GM21723 (cell line): Measurements from ENCODE around the gene RELL1.

ENCODE experiments used
- ATAC-seq: cut with Tn5 transposase; IDR thresholded peaks from one replicate; pipeline ENCODE4 v1.9.1; 2021; ENCODE audit warnings: mild to moderate bottlenecking, moderate library complexity; ENCODE audit not compliant: unreplicated experiment

Gene RELL1

DNA sequence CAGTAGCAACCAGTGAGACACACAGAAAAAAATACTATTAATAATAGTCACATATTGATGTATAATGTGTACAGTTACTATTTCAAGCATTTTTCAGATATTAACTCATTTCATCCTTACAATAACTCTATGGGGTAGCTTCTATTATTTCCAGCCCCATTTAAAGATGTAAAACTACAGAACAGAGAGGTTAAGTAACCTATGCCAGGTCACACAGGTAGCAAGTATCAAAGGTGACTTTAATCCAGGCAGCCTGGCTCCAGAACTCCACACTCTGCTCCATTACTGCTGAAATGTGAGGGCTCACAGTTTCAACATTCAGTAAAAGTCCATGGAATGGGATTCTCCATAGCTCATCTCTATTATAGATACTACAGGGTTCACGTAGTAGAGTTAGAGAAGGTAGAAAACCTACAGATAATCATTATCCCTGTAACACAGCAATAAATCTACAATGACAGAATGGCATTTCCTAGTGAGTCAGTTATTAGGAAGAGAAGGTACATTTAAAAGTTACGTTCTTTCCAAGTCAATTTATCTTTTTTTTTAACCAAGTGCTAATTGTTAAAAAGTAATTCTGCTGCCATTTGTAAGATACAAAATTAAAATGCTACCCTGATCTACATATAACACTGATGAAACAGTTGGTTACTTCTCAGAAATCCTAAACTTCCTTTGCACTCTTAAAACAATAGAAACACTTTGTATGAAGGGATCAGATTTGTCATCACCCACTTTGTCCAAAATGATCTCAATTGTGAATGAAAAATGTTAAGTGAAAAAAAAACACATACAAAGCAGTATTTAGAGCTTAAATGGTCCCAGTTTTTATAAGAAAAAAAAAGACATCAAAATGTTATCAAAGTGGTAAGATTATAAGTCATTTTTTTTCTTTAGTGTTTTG is 18.7 kb downstream of the RELL1 start:
- ATAC-seq = no peak

DNA sequence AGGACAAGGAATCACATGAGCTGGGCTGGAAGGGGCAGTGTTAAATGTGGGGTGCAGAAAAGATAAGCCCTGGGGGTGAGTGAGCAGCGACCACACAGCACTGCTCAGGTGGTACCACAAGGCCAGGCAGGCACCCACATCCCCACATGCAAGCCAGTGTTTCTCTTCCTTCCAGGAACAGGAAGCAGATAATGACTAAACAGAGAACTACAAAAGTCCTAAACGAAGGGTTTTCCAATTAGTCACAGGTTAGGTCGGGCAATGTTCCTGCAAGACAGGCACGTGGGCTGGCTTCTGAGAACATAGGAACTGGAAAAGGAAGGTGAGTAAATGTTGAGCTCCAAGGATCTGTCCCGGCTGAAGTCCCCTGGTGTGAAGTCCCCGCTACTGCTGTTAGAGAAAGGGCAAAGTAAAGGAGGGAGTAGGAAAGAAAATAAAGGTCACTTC is 19.5 kb downstream of the RELL1 start:
- ATAC-seq = no peak

DNA sequence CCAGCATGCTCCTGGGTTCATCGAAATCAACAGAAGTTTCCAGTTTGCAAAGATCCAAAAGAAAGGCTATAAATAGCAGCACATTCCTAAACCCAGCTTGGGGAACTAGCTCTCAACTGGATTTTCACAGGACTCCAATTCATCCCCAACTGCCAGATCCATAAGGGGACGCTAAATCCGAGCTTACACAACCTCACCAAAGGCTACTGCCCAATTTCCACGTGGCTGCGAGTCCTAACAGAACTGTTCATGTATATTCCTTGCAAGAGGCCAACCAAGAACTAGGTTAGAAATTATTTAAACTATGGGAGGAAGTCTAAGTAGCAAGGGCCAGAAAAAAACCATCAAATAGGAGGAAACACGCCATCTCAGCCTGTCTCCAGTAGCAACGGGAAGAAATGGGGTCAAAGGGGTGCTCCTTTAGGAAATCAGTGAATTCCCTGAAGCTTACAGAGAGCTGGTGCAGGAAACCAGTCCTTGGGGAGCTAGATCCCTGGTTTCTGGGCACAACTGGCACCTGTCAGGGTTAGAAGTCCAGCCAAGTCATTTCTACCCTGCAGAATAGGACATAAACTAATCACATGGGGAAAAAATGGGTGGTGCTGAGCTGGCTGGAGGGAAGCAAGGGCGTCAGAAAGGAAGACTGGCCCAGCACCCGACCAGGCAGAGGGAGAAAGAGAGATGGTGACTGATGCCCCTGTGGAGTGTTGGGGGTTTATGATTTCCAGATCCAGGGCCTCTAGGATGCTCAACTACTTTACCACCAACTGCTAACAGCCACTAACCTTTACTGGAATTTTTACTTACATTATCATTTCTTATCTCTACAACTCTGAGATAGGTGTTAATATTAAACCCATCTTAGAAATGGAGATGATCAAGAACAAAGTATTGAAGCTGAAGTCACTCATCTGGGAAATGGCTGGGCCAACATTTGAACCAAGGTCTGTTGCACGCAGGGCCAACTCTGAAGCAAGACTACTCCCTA is 20.5 kb downstream of the RELL1 start:
- no peak for ATAC-seq

DNA sequence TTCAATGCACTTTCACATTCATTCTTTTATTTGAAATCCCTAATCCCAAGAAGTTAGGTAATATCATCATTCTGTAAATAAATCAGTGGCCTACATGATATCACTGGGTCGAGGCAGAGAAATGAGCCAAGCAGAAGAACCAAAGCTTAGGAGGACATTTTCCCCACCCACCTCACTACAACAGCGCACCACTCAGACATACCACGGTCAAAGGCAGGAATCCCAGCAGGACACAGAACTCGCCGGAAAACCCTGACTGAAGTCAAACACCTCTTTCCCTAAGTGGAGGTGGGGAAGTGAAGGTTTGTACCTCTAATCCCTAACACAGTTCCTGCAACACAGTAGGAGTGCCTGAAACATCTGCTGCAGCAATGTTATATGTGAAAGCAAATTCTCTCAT is 21.5 kb downstream of the RELL1 start:
- no peak for ATAC-seq

DNA sequence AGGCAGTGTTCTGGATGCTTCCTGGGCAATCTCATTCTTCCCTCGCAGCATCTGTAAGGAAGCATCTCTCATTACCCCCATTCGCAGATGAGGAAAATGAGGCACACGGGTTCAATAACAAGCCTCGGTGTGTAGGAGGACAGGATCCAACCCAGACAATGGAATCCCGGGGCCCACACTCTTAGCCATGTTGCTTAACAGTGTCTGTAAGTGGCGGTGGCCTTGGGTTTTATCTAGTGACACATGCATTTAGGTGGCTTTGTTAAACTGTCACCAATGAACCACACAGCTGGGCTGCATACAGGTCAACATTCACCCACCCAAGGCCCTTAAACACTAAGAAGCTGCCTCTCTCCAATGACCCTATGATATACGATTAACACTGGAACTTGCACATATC is 22.6 kb downstream of the RELL1 start:
- ATAC-seq = no peak

DNA sequence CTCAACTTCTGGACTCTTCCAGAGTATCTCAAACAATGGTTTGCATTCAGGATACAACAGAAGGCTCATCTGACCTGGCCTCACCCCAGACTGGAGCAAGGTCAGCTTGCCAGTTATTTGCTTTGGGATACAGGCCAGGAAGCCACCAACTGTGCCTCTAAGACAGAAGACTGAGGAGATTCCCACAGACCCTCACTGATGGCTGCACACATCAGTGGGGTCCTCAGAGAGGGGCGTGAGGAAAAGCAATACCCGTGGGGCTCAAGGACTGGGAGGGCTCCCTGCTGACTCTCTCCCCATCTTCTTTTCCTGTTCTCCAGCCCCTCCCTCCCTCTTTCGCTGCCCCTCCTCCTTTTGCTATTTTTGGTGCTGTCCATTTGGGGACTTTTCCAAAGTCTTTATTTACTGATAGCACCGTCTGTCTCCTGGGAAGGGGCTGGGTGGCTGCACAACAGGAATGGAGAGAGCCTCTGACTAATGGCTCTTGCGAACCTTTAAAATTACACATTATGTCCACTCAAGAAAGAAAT is 23.2 kb downstream of the RELL1 start:
- no peak for ATAC-seq

DNA sequence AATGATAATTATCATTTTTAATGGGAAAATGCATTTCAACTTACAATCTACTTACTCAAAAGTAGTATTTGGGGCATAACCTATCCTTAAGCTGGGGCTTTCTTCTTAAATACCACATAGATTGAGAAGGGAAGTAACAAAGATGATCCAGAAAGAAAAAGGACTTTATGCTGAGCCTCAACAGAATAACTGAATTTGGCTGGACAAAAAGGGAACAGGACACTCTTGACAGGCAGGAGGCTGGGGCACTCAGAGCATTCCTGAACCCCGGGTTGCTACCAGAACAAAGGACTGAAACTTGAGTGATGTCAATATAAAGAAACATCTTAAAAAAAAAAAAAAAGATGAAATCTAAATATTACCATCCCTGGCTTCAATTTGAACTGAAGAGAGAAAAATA is 23.9 kb downstream of the RELL1 start:
- ATAC-seq = no peak

DNA sequence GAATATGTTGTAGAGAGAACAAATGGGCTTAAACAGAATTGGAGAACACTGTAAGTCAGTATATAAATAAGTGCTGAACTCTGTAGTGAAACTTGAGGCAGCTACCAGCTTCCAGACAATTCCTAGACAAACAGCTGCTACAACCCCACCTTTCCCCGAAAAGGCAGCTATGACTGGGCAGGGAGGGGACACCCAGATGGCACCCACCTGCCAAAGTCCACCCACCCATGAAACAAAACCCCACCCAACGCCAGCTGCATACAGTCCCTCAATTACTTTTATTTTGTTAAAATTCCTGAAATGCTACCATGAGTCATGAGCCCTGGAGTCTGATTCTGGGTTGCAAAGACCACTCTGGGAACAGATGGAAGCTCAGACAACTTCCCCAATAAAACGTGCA is 24.4 kb downstream of the RELL1 start:
- no peak for ATAC-seq

DNA sequence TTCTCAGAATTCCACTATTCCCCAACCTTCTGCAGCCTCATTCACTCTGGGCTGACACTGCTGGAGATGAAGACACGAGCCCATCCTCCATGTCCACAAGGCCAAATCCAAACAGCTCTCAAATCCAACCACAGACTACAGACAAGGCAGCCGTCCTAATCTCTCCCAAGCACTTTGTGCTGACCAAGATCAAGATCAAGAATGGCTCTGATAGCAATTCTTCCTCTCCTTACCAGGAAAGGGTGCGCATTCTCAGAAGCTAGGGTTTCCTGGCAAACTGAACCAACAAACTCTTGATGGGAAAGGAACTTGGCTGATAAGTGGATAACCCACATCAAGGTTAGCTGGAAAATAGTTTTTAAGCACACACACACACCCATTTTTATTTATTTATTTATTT is 26.5 kb downstream of the RELL1 start:
- no peak for ATAC-seq

DNA sequence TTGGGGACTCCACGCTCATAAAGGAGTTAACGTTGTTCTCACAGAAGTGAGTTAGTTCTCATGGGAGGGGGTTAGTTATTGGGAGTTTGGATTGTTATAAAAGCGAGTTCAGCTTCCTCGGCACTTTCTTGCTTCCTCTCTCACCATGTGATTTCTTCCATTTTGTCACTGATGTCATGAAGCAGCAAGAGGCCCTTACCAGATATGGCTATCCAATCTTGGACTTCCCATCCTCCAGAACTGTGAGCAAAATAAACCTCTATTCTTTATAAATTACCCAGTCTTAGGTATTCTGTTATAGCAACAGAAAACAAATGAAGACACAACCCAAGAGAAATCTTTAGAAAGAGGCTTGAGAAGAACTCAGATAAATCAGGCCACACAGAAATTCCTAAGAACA is 29.5 kb downstream of the RELL1 start:
- ATAC-seq = no peak

DNA sequence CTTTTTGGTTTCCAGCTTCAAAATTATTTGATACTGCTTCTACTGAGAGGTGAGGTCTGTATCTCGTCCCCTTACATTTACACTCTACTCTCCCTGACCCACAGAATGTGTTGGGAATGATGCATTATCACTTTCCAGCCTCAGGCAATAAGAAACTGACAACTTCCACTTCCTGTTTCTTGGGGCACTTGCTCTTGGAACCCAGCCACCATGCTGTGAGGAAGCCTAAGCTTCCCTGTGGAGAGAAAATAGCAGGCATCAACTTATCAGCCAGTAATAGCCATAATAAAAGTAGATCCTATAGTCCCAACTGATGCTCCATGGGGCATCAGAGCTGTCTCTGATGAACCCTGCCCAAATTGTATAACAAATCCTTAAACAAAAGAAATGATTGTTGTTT is 32.6 kb downstream of the RELL1 start:
- ATAC-seq = no peak

DNA sequence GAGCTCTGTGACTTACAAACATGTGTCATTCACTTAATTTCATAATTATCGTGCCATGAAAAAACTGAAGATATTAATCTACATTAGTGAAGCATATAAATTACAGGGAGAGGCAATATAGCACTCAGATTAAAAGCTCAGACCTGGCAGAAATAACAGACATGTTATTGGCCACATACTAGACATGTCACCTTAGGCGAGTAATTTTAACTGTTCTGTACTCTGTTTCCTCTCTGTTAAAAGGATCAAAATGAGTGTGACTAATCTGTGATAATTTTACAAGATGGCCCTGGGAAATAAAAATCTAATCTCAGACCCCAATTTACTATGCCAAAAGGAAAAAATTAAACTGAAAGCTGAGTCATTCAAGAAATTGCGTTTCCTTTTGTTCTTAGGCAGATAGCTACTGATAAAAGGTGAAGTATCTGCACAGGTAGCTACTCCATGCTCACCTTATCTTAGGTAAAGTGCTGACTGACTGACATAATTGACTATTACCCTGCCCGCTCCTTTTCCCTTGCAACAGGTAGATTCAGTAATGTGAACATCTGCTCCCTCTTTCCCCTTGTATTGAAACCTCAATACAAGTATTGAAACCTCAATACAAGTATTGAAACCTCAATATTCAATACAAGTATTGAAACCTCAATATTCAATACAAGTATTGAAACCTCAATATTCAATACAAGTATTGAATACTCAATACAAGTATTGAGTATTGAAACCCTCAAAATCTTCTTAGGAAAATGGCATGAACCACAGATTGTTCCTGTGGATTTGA is 33.2 kb downstream of the RELL1 start:
- ATAC-seq = no peak

DNA sequence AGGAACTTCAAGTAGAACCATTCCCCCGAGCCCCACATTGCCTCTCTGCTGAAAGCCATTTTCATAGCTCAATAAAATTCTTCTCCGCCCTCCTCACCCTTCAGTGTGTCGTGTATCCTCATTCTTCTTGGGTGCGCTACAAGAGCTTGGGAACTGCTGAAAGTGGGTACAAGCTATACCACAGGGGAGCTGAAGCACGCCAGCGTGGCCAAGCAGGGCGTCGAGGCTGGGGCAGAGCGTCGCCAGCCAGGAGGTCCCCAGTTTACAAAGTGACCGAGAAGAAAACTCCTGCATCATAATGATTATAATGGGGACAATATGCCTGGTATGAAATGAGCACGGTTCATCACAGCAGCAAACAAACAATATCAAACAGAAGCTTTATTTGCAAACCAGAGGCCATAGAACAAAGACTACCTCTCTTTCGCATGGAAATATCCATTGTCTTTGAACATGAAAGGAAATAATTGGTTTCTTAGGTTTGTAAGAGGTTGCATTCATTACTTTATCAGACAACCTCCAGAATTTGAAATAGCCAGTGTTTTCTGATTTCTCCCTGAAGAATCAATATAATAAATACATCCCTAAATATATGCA is 34.3 kb downstream of the RELL1 start:
- no peak for ATAC-seq

DNA sequence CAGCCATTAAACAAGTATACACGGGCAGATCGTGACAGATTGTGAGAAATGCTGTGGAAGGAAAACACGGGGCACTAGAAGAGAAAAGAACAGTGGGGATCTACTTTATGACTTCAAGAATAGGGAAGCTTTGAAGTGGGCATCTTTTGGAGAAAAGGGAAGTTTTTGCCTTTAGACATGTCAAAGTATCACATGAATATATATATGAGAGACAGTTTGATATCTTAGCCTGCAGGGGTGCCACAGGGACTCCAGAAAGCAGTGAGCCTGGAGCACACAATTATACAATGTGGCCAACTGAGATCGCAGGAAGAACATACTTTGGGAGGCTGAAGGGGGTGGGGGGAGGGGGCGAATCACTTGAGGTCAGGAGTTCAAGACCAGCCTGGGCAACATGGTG is 35.7 kb downstream of the RELL1 start:
- no peak for ATAC-seq

DNA sequence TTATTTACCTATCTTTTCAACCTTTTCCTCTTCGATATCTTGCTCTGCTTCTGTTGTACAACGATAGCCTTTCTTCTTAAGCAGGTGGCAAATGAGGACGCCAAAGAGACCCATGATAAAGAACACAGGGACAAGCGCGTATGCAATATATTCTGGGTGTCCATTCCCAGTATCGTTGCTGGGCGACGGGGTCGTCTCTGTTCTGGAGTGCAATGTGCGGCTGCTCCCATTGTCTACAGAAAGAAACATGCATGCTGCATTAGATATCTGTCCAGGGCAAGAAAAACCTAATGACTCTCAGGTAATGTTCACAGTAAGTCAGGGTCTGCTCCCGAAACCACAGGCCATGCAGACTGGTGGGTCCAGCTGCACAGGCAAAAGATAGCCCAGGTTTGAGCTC is 36.9 kb downstream of the RELL1 start:
- ATAC-seq = no peak

DNA sequence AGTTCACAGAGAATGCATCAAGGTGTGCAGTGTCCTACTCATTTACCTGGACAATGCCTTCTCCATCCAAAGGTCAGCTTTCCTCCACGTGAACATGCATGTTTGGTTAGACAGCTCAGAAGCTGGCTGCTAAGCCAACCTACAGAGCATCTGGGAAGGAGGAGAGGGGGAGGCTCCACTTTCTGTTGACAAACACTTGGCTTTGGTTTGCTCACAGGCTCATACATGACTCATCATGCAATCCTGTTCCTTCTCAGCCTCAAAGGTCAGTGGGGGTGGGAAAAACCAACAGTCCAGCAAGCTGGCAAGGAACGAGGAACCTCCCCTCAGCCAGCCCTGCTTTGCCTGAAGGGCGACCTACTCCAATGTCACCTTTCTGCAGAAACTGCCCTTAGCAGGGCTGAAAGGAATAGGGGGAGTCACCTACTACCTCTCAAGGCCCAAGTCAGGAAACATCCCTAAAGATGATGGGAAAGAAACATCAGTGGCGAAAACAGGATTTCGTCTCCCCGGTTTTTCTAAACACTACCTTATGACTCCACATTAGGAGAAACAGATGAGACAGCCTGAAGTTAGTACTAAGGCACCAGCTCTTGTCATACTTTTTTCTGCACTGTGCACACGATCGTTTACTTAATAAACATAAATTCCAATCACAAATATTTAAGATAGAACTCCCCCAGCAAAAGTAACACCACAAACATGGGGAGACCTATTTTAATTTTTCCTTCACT is 37.9 kb downstream of the RELL1 start:
- no peak for ATAC-seq

DNA sequence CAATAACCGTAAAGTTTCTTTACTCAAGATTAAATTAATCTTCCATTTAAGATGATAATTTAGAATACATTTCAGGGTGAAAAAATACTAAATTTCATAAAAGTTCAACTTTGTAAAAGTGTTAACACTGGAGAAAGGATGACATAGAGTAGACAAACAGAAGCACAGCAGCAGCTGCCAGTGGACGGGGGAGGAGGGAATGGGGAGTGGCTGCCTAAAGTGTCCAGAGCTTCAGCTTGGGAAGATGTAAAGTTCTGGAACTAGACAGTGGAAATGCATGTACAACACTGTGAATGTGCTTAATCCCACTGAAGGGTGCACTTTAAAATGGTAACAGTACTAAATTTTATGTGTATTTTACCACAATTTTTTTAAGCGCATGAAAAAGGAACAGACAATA is 39.9 kb downstream of the RELL1 start:
- ATAC-seq = no peak

DNA sequence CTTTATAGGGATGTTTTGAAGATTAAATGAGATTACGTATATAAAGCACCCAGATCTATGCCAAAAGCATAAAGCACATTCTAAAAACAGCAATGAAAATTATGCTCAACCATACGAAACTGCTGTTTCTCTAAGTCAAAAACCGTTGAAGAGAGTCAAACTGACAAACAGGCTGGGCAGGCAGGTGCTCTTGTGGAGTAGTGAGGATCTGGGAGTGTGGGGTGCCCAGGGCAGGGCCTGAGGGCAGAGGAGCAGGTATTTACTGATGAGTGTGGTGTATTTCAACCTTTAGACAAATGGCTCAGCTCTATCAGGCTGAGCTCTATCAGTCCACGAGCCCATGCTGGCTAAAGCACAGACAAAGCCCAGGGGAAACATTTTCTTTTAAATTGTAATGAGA is 40.4 kb downstream of the RELL1 start:
- ATAC-seq = no peak

DNA sequence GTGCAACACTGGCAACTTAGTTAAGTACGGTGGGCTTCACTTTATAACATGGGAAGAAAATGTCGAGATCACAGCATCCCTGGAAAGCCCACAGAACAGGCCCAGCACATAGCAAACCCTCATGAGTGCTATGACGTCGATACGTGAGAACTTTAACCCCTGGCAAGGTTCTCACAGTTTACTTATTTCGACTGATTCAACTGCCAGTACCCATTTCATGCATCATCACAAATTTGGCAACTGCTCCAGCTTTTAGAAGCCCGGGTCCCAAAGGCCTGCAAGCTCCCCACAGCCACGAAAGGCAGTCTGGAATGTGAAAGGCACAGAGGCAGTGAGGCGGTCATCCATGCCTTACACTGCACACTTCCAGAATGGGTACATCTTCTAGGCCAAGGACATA is 41.2 kb downstream of the RELL1 start:
- ATAC-seq = no peak
